Osteoblast (primary cell): ENCODE results near the gene HEXIM1. TPM values are rescaled to one million over a fixed set of nuclear protein-coding genes. Genes with fewer than 3 reads are reported as not detected.

Source experiments
- DNase-seq: peaks from one replicate; pipeline ENCODE4 v3.0.0; 2011; ENCODE audit warnings: low spot score, mixed read lengths; ENCODE audit not compliant: insufficient read length; ENCODE audit errors: missing footprints
- H2AFZ ChIP-seq: 2 replicates; pipeline ENCODE4 v1.6.0; 2011; ENCODE audit warnings: mild to moderate bottlenecking, low read length
- H3K27ac ChIP-seq: 2 replicates; pipeline ENCODE4 v1.5.1; 2011; ENCODE audit warnings: mild to moderate bottlenecking, low read depth, low read length, moderate library complexity
- H3K27me3 ChIP-seq: 2 replicates; pipeline ENCODE4 v1.6.0; 2012; ENCODE audit warnings: mild to moderate bottlenecking, control low read depth, inconsistent platforms, low read length, moderate library complexity; ENCODE audit not compliant: insufficient read depth
- H3K36me3 ChIP-seq: 2 replicates; pipeline ENCODE4 v1.5.1; 2011; ENCODE audit warnings: mild to moderate bottlenecking, low read length, control low read depth, moderate library complexity; ENCODE audit not compliant: insufficient read depth
- H3K4me1 ChIP-seq: 2 replicates; pipeline ENCODE4 v1.5.1; 2011; ENCODE audit warnings: mild to moderate bottlenecking, low read length, control low read depth, moderate library complexity; ENCODE audit not compliant: insufficient read depth
- H3K4me2 ChIP-seq: 2 replicates; pipeline ENCODE4 v1.6.0; 2011; ENCODE audit warnings: mild to moderate bottlenecking, low read length; ENCODE audit not compliant: insufficient read depth
- H3K4me3 ChIP-seq: fragments of 200-600 bp; sonication (generic); 3 replicates; pipeline ENCODE4 v1.5.1; 2012; ENCODE audit warnings: mild to moderate bottlenecking, low read length, inconsistent platforms; ENCODE audit not compliant: insufficient read depth
- H3K79me2 ChIP-seq: 2 replicates; pipeline ENCODE4 v1.6.0; 2012; ENCODE audit warnings: mild to moderate bottlenecking, low read length, control low read depth, inconsistent platforms; ENCODE audit not compliant: insufficient read depth
- H3K9me3 ChIP-seq: 2 replicates; pipeline ENCODE4 v1.5.1; 2011; ENCODE audit warnings: low read depth, low read length, control low read depth
- H4K20me1 ChIP-seq: 2 replicates; pipeline ENCODE4 v1.6.0; 2012; ENCODE audit warnings: mild to moderate bottlenecking, low read length, control low read depth; ENCODE audit not compliant: insufficient read depth
- CTCF ChIP-seq: IDR thresholded peaks from 2 replicates; pipeline ENCODE4 v1.5.1; 2011; ENCODE audit warnings: mild to moderate bottlenecking, low read depth, low read length, moderate library complexity; ENCODE audit errors: extremely low read depth
- total RNA-seq: library from RNA; depleted of rRNA; stranded (reverse); fragments of >200 nt; gene quantifications from 2 replicates; pipeline ENCODE4 v1.2.3, GENCODE V29; 2012

HEXIM1 gene
- total RNA-seq, 1 donor, result 10.9 TPM

GRCh38 chr17:45190503-45191255 is 42.4 kb downstream of the HEXIM1 start:
- Histone ChIP-seq H3K36me3 (no peaks in the 10 kb centered on the region), H3K4me1 (no peaks in the 10 kb centered on the region), H3K79me2 (no peaks in the 10 kb centered on the region), H3K4me2 (no peak overlapping the region), H3K27me3 (no peaks in the 10 kb centered on the region), H3K27ac (no peak overlapping the region), H4K20me1 (no peaks in the 10 kb centered on the region), H2AFZ (no peak overlapping the region), H3K9me3 (no peaks in the 10 kb centered on the region), H3K4me3 (no peak overlapping the region)
- TF ChIP-seq CTCF, result no peak
- DNase-seq, result no peak

GRCh38 chr17:45195424-45195823 is 47.1 kb downstream of the HEXIM1 start:
- no peaks in the 10 kb centered on the region for H4K20me1 ChIP-seq
- no peak overlapping the region for H3K27ac ChIP-seq
- peaks cover 15% of the 10 kb centered on the region for H3K4me1 ChIP-seq
- DNase-seq, result no peak
- H3K4me3 ChIP-seq, result no peak overlapping the region
- TF ChIP-seq CTCF, result no peak
- no peaks in the 10 kb centered on the region for H3K27me3 ChIP-seq
- H2AFZ ChIP-seq, result no peak overlapping the region
- no peak overlapping the region for H3K4me2 ChIP-seq
- H3K9me3 ChIP-seq, result no peaks in the 10 kb centered on the region
- no peaks in the 10 kb centered on the region for H3K79me2 ChIP-seq
- H3K36me3 ChIP-seq, result no peaks in the 10 kb centered on the region

GRCh38 chr17:45197108-45197507 is 48.8 kb downstream of the HEXIM1 start:
- no peaks in the 10 kb centered on the region for H3K9me3 ChIP-seq
- H3K4me3 ChIP-seq, result no peak overlapping the region
- DNase-seq, result no peak
- peak overlapping the region; percentile 94 for H2AFZ ChIP-seq
- H3K27ac ChIP-seq, result no peak overlapping the region
- H3K36me3 ChIP-seq, result no peaks in the 10 kb centered on the region
- peaks cover 20% of the 10 kb centered on the region for H3K4me1 ChIP-seq
- H3K79me2 ChIP-seq, result no peaks in the 10 kb centered on the region
- H3K4me2 ChIP-seq, result no peak overlapping the region
- no peaks in the 10 kb centered on the region for H3K27me3 ChIP-seq
- no peaks in the 10 kb centered on the region for H4K20me1 ChIP-seq
- no peak for TF ChIP-seq CTCF

- no peaks in the 10 kb centered on the region for H3K9me3 ChIP-seq
- peak; percentile 98 for TF ChIP-seq CTCF
- H3K79me2 ChIP-seq, result no peaks in the 10 kb centered on the region
- no peaks in the 10 kb centered on the region for H3K27me3 ChIP-seq
- peak overlapping the region; percentile 61 for H3K4me2 ChIP-seq
- H3K27ac ChIP-seq, result no peak overlapping the region
- H4K20me1 ChIP-seq, result no peaks in the 10 kb centered on the region
- H3K4me3 ChIP-seq, result peak overlapping the region; percentile 46
- DNase-seq, result peak; percentile 93
- H3K36me3 ChIP-seq, result no peaks in the 10 kb centered on the region
- peak overlapping the region; percentile 94 for H2AFZ ChIP-seq
- peaks cover 20% of the 10 kb centered on the region for H3K4me1 ChIP-seq
Measured at GRCh38 chr17:45197555-45198334, 49.5 kb downstream of the HEXIM1 start.
